Measurements from ENCODE around the gene TTYH2.

The TTYH2 gene

DNA sequence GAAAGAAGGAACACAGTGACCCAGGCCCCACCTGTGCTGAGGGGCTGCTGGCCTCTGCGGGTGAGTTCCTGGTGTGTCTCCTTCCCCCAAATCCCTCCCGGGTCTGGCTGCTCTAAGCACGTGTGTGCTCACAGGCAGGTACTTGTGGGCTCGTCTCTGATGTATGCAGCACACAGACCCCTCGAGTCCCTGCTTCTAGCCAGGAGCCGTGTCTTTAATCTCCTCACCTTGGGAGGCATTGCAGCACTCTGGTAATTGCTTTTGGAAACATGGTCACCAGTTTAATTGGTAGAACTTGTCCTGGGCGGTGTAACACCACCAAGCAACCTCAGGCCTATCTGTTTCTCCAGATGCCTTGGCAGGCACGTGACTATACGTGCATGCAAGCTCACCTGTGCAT is 18.7 kb upstream of the TTYH2 start:
- no peak for DNase-seq

- no peak for DNase-seq
Observed at GRCh38 chr17:74196541-74197317, 16.6 kb upstream of the TTYH2 start.

GRCh38 chr17:74197801-74198200 is 15.6 kb upstream of the TTYH2 start:
- DNase-seq, result no peak

- no peak for DNase-seq
Observed at GRCh38 chr17:74198694-74199093, 14.7 kb upstream of the TTYH2 start.

GRCh38 chr17:74199306-74200092 is 13.9 kb upstream of the TTYH2 start:
- no peak for DNase-seq

DNA sequence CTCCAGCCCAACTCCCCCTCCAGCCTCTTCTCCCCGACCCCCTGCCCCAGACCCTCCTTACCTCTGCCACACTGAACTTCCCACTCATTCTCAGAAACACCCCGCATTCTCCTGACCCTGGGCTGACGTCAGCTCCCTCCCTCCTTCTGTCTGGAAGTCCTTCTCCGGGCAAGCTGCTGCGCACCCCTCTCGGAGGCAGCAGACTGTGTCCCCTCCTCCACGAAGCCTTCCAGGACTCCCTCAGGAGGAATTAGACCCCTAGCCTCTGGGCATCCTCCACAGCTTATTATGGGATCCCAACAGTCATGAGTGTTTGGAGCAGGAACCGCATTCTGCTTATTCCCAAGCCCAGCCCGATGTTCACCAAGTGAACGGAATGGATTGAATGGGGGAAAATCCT is 13.3 kb upstream of the TTYH2 start:
- no peak for DNase-seq

GRCh38 chr17:74201250-74201649 is 12.1 kb upstream of the TTYH2 start:
- DNase-seq, result no peak

DNA sequence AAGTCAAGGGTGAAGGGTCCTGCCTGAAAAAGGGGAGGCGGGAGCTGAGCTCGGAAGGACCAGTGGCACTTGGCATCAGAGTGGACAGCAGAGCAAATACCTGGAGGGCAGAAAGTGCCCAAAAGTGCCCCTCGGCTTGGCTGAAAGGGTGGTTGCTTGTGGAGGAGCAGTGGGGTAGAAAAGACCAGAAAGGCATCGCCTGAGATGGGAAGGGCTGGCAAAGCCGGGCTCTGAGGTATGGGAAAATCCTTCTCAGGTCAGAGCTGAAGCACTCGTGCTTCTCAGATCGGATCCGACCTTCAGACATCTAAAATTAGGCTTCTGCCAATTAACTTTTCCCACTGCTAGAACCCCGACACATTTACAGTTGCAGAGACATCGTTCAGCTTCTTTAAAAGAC is 11.4 kb upstream of the TTYH2 start:
- DNase-seq, result no peak

DNA sequence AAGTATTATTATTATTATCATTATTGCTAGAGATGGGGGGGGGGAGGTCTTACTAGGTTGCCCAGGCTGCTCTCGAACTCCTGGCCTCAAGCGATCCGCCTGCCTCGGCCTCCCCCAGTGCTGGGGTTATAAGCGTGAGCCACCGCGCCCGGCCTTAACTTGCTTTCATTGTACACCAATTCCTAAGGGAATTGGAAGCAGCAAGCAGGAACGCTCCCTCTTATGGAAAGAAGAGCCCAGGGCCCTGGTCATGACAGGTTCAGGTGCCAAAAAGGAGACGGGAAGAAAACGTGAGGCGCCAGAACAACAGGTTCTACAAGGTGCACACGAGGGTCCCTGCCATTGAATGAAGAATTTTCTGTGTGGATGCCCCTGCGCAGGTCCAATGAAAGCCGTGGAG is 10.4 kb upstream of the TTYH2 start:
- no peak for DNase-seq

DNA sequence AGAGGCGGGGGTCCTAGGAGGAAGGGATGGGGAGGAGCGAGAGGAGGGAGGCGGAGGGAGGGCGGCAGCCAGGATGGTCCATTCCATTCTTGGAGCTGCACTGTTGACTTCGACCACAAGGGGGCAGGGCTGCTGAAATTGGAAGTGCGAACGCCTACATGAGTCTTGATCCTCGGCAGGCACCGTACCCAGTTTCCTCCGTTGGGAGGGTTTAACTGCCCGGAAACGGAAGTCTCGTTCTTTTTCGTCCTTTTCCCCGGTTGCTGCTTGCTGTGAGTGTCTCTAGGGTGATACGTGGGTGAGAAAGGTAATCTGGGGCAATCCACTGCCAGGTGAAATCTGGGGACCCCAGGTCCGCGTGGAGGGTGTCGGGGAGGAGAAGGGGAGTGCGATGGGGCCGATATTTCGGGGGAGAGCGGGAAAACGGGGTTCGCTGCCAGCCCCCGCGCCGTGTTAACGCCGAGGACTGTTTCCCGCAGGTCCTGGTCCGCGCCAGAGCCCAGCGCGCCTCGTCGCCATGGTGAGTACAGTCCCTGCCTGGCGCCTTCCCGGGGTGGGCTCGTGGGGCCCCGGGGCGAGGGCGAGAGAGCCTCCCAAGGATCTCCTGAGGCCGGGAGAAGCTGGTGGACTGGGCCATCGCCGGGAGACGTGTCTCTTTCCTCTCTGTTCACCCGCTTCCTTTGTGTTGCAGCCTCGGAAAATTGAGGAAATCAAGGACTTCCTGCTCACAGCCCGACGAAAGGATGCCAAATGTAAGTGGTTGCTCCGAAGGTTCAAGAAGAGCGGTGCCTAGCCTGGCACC is 9.7 kb upstream of the TTYH2 start, which contains the start of gene RPL38:
RPL38 (plus strand) TSS at position 240 of the 802 bp plus-strand sequence; CDS start at position 518, 278 bp downstream.
- DNase-seq, result peak; percentile 97

GRCh38 chr17:74204474-74204873 is 8.9 kb upstream of the TTYH2 start:
- DNase-seq, result no peak

- no peak for DNase-seq
Observed at GRCh38 chr17:74205274-74205673, 8.1 kb upstream of the TTYH2 start.

GRCh38 chr17:74206332-74206818 is 7.0 kb upstream of the TTYH2 start:
- DNase-seq, result no peak

DNA sequence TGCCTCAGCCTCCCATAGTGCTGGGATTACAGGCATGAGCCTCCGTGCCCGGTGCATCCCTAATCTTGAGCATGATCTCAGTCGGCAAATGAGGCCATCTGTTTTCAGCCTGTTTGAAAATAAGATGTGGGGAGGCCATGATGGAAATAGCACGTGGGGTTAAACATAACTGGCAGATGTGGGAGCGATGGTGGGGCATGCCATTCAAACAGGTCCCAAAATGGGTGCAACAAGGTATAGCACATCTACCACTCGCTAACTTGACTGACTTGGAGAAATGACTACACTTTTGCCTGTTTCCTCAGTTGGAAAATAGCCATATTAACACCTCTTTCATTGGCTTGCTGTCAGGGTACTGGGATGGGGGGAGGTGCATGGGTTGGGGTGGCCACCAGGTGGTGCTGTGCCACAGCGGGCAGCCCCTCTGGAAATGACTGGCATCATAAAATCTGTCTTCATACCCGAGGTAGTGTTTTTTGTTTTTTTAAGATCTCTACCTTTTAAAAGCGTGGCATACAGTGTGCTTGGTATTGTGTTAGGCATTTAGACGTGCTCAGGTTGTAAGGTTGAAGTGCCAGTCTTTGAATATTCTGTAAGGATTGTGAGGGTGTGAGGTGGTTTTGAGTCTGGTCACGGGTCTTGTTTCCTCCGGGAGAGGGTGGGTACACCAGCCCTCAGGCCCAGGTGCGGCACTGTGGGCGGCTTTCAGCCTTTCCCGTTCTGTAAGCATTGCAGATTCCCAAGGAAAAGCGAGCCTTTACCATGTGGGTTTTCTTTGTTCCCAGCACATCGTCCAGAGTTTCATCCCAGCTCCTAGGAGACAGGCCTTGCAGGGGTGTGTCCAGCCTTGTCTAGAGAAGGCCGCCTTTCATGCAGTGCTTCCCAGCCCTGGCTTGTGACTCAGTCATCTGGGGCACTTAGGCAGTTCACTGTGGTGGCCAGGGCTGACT is 2.9 kb upstream of the TTYH2 start:
- peak; percentile 57 for DNase-seq

DNA sequence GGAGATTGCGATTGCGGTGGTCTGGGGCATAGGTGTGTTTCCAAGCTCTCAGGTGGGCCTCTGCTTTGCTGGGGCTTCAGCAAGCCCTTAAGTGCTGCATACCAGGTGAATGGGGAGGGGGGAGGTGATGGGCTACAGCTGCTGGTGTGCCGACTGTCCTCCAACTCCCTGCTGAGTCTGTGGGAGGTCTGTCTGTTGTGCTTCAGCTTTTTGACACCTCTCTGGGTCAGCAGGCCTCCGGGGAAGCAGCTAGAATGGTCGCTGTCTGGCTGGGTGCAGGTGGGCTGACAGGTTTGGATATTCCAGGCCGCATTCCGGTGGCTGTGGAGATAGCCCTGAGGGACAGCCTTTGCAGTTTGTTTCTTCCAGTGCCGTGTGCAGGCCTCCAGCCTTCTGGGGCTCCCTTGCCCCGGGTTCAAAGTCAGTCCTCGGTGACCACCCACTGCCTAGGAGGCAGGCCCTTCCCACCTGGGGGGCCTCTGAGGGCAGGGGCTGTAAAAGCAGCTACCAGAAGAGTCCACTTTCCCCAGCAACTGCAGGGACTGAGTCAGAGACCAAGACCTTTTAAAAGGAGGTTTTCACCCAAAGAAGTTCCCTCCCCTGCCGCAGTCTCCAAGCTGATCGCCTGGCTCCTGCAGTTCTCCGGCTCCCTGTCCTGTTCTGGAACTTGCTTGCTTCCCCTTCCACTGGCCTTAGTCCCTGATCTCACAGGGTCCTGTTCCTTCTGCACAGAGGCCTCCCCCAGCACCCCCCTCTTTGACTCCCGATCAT is 2.0 kb upstream of the TTYH2 start:
- peak; percentile 28 for DNase-seq

DNA sequence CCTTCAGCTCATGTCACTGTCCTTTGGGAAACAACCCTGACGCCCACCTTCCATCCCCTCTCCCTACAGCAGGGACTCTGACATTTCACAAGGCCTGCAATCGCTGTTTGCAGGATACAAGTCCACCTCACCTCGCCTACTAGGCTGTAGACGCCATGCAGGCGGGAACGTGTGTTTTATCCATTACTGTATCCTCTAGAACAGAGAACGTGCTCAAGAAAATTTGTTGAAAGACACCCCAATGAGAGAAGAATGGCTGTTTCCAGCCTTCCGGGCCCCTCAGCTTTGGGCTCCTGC is 1.5 kb upstream of the TTYH2 start:
- no peak for DNase-seq

GRCh38 chr17:74212209-74212912 is 1.0 kb upstream of the TTYH2 start:
- no peak for DNase-seq

DNA sequence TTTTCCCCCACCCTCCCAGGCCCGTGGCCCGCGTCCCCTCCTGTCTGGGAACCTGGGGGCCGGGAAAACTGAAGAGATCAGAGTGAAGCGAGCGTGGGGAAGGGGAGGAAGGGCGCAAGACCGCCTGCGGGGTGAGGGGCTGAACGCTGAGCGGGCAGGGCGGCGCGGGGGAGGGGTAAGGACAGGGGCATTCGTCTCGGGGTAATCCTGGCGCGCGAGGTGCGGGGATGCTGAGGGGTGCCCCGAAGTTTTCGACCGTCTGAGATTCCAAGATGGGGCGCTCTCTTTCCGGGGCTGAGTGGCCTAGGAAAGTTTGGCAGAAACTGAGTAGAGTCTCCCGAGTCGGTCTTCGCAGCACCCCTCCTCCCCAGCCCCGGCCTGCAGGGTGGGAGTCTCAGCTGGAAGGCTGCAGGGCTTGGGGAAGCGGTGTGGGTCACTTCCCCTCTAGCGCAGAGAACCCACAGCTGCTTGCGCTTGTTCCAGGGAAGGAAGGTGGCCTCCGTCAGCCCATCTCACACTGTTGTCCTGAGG is 555 bp downstream of the TTYH2 start:
- DNase-seq, result no peak

DNA sequence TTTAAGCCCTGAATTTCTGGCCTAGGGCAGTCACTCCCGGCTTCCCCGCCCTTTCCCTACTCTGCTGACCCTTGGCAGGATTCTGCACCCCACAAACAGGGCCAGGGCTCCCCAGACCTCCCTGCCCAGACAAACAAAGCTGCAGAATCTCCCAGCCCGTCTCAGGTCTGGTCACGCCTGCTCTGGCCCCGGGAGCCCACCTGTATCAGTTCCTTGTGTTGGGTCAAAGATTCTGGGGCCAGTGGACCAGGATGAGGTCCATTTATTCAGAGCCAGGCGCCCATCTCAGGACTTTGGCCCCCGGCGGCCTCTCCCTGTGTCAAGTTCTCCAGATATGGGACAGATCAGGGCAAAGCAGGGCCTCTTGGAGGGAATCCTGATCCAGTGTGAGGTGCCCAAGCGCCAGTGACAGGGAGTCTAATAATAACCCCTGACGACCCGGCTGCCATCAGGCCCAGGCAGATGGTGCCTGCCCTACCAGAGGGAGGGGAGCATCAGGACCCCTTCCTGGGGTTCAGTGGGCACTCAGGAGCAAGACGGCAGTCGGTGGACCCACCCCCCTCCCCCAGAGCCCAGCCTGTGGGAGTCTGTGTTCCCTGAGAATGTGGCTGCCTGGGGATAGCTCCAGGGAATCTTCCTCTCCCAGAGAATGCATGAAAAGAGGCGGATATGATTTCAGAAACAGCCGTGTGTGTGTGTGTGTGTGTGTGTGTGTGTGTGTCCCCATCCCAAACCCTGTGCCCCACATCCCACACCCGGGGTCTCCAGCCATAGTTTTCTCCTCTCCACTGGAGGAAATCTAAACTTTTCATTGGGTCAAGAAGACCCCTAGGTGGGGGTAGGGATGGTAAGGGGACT is 1.3 kb downstream of the TTYH2 start:
- no peak for DNase-seq

DNA sequence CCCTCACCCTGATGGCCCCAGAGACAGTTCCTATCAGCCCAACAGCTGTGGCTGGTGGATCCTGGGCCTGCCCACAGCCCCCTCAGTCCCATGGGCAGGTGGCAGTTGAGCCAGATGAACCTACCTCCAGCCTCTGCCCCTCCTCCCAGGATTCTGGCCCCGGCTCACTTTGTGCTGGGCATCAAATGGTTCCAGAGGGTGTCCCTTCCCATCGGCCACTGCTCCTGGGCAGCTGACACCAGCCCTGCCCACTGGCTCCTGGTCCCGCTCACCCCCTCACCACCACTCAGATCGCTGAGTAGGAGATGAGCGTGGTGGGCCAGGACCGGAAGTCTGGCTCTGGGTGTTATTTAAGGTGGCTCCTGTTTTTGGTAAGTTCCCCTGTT is 2.0 kb downstream of the TTYH2 start:
- no peak for DNase-seq

Data from fibroblast of upper back skin (primary cell).